GM12891 (cell line): ENCODE results near the gene SUPT5H.

Experiments
- POLR2A ChIP-seq: IDR thresholded peaks from 2 replicates; pipeline ENCODE4 v1.6.1; 2011; ENCODE audit warnings: low read depth, low read length, control low read depth
- POLR2AphosphoS5 ChIP-seq: IDR thresholded peaks from 2 replicates; pipeline ENCODE4 v1.6.1; 2011; ENCODE audit warnings: low read depth, low read length, control low read depth
- POU2F2 ChIP-seq: IDR thresholded peaks from 2 replicates; pipeline ENCODE4 v1.6.1; 2011; ENCODE audit warnings: low read depth, mild to moderate bottlenecking, control low read depth, low read length, moderate library complexity
- SPI1 ChIP-seq: IDR thresholded peaks from 2 replicates; pipeline ENCODE4 v1.6.1; 2011; ENCODE audit warnings: low read depth, low read length, control low read depth
- TAF1 ChIP-seq: IDR thresholded peaks from 2 replicates; pipeline ENCODE4 v1.6.1; 2011; ENCODE audit warnings: low read depth, low read length, control low read depth

DNA sequence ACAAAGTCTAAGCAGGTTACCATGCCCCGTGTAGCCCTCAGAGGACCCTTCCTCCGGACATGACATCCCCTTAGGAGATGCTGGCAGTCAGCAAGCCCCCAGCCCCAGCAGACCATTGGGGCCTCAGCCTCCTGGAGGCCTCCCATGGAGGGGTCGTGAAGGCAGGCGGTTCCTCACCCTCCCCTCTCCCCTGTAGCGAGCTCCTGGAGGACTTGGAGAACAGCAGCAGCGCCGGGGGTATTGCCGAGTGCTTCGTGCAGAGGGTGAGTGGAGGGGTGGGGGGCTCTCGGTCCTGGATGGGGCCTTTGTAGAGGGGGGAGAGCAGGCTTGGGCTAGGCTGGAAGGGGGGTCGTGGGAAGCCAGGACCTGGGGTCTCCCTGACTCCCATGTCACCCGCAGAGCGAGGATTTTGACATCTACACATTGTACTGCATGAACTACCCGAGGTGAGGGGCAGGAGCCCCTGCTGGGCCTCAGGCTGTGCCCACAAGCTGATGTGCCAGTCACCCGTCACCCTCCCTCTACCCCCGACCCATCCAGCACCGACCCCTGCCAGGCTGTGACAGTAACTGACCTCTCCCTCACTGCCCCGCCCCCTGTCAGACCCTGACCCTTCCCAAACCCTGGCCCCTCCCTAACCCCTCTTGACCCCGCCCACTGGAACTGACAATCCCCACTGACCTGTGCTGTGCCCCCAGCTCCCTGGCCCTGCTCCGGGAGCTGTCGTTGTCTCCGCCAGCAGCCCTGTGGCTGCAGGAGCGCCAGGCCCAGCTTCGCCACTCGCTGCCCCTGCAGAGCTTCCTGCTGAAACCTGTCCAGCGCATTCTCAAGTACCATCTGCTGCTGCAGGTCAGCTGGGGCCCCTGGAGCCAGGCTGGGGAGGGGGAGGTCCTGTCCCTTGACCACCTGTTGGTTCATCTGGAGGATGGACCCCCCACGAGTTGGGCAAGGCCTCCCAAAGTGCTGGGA is 28.9 kb upstream of the SUPT5H start:
- TF ChIP-seq POLR2A = no peak
- TF ChIP-seq SPI1 = no peak
- no peak for TF ChIP-seq TAF1
- no peak for TF ChIP-seq POLR2AphosphoS5
- no peak for TF ChIP-seq POU2F2
